Adipose tissue (tissue), 3 donors: ENCODE results near the gene FGF6. TPM values are rescaled to one million over a fixed set of nuclear protein-coding genes. Genes with fewer than 3 reads are reported as not detected.

ENCODE experiments used
- H3K27ac ChIP-seq: one replicate; pipeline ENCODE4 v1.5.1; 2013; ENCODE audit warnings: low read depth, low read length
- WGBS, 3 donors: extraction: QIAGEN DNeasy Blood & Tissue Kit; methylation state at CpG; one replicate each; pipeline ENCODE4 v1.1.7; 2013; 5-methylcytosine and 5-hydroxymethylcytosine counted together
- polyA plus RNA-seq, 3 donors: library from polyadenylated mRNA; stranded (reverse); fragments of 200-250 nt; gene quantifications; one replicate each; pipeline ENCODE4 v1.2.3, GENCODE V29; 2013
- donor health status: healthy with polysubstance abuse.
- donor health status: Bipolar disorder and iron deficiency.
- donor health status: healthy.

FGF6 gene
- polyA plus RNA-seq, 3 donors, result not detected

DNA sequence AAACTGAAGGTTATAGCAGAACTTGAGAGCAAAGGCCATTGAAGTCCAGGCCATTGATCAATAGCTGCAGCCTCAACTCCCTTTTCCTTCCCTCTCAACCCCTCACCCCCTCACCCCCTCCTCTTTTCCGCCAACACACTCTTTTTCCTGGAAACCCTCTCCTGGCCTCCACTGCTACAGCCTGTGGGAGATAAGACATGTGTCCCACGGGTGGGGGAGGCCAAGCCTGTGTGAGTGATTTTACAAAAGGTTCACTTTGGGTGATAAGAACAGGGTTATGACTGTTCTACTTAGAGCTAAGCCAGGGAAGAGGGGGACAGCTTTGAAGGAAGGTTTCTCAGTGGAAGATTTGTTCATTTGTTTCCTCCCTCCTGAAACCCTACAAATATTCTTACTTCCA, 57.0 kb downstream of the FGF6 start:
- WGBS, 3 donors, result 33 to 57% (median 51%) methylated on average over 2 of the region's 2 CpGs

DNA sequence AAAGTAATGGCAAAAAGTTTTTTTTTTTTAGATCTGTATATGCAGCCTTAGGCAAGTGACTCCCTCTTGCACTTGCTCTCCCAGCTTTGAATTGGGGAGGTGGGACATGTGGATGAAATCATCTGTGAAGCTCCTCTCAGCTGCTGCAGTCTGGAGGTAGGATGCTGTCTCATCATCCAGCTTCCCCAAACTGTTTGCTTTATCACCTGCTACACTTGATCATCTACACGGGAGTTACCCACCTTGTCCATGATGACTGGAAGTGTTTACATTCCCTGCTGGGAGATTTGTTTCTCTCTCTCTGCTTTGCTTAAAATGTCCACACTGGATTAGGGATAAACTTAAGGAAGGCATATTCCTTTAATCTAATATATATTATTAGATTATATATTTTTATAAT, 57.6 kb downstream of the FGF6 start:
- 55 to 63% (median 58%) methylated on average over 1 of the region's 1 CpG for WGBS, 3 donors

More for the DNA sequence above, 57.0 kb downstream of the FGF6 start:
- H3K27ac ChIP-seq, result no peak overlapping the region

GRCh38 chr12:4387607-4388006, 58.0 kb downstream of the FGF6 start:
- H3K27ac ChIP-seq, result no peak overlapping the region
- WGBS, 3 donors, result 84 to 89% (median 89%) methylated on average over 5 of the region's 5 CpGs

More for the DNA sequence above, 57.6 kb downstream of the FGF6 start:
- H3K27ac ChIP-seq, result no peak overlapping the region

DNA sequence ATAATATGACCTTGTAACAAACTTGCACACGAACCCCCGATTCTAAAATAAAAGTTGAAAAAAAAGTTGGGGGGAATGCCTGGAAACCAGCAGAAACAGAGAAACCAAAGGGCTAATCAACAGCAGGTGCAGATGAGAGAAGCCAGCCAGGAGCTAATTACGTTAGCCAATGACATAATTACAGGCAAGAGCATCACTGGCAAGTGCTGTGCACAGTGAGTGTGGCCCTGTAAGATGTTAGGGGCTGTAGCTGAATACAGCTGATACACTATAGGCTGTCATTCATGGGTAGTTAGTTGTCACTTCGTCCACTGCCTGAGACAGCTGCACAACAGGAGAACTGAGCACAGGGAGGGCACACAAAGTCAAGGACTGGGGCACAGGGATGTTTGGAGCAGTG, 58.8 kb downstream of the FGF6 start:
- H3K27ac ChIP-seq, result no peak overlapping the region
- WGBS, 3 donors, result 77 to 81% (median 79%) methylated on average over 4 of the region's 4 CpGs

Other genes with a start within 250 kb of the FGF6 start
- gene CCND2, start 172.1 kb downstream of the FGF6 start, polyA plus RNA-seq, result 10 to 100 TPM in 1 of 3 donors, 1 to 10 TPM in 2; 4.1 to 37.6 (median 7.9) TPM
- 1 to 10 TPM in 2 of 3 donors, under 1 TPM in 1; 0.98 to 5.3 (median 3.5) TPM for gene TIGAR, start 124.6 kb downstream of the FGF6 start, polyA plus RNA-seq
- gene FGF23, start 66.1 kb downstream of the FGF6 start, polyA plus RNA-seq, result not detected
- gene RAD51AP1, start 93.1 kb upstream of the FGF6 start, polyA plus RNA-seq, result 1 to 10 TPM in 1 of 3 donors, under 1 TPM in 2; 0.51 to 1.1 (median 0.76) TPM
- gene DYRK4, start 116.4 kb upstream of the FGF6 start, polyA plus RNA-seq, result 10 to 100 TPM; 21.1 to 53.1 (median 30.0) TPM
- 1 to 10 TPM in 2 of 3 donors, under 1 TPM in 1; 0.92 to 2.4 (median 2.0) TPM for gene AKAP3, start 203.2 kb upstream of the FGF6 start, polyA plus RNA-seq
- 10 to 100 TPM; 30.6 to 62.7 (median 31.0) TPM for gene NDUFA9, start 203.3 kb upstream of the FGF6 start, polyA plus RNA-seq